ENCODE data around the gene MT4.

GRCh38 chr16:56615353-56615752 is 50.5 kb downstream of the MT4 start:
- TF ChIP-seq CTCF (tag by site-specific recombination; IDR thresholded peaks at IDR 0.05) (no peak), REPIN1 (tag by site-specific recombination; IDR thresholded peaks at IDR 0.05; ENCODE audit: low read depth) (no peak), ZNF670 (tag by site-specific recombination; IDR thresholded peaks at IDR 0.05; ENCODE audit: low read depth) (no peak), ZNF701 (tag by site-specific recombination; IDR thresholded peaks at IDR 0.05) (no peak), GLIS1 (tag by site-specific recombination; IDR thresholded peaks at IDR 0.05) (no peak), ZNF473 (tag by site-specific recombination; IDR thresholded peaks at IDR 0.05) (no peak), ZNF280D (tag by site-specific recombination; IDR thresholded peaks at IDR 0.05) (no peak), ZNF629 (tag by site-specific recombination; IDR thresholded peaks at IDR 0.05) (no peak), SETDB1 (IDR thresholded peaks at IDR 0.05; ENCODE audit: insufficient read length, low read length) (no peak), ZFP69B (tag by site-specific recombination; IDR thresholded peaks at IDR 0.05) (no peak), OSR2 (tag by site-specific recombination; IDR thresholded peaks at IDR 0.05) (no peak), ZNF623 (tag by site-specific recombination; IDR thresholded peaks at IDR 0.05) (no peak)
